Globus pallidus (tissue), 1 donor: ENCODE data around the gene TACR2.
"Not testable (repeated sequence)": the region's sequence is repeated elsewhere in the genome, so short reads cannot be mapped to it uniquely, and the experiment has no call there.

Experiments used
- DNase-seq: peaks from one replicate; pipeline ENCODE4 v3.0.0-alpha.2; 2015; ENCODE audit warnings: low spot score

TACR2 gene

DNA sequence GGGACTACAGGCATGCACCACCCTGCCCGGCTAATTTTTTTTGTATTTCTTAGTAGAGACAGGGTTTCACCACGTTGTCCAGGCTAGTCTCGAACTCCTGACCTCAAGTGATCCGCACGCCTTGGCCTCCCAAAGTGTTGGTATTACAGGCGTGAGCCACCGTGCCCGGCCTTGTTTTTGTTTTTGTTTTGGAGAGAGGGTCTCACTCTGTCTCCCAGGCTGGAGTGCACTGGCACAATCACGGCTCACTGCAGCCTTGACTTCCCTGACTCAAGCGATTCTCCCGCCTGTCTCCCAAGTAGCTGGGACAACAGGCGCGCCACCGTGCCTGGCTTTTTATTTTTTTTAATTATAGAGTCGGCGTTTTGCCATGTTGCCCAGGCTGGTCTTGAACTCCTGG, 33.7 kb upstream of the TACR2 start:
- not testable (repeated sequence) for DNase-seq

GRCh38 chr10:69449841-69450240, 33.1 kb upstream of the TACR2 start:
- DNase-seq: peak; percentile 89

DNA sequence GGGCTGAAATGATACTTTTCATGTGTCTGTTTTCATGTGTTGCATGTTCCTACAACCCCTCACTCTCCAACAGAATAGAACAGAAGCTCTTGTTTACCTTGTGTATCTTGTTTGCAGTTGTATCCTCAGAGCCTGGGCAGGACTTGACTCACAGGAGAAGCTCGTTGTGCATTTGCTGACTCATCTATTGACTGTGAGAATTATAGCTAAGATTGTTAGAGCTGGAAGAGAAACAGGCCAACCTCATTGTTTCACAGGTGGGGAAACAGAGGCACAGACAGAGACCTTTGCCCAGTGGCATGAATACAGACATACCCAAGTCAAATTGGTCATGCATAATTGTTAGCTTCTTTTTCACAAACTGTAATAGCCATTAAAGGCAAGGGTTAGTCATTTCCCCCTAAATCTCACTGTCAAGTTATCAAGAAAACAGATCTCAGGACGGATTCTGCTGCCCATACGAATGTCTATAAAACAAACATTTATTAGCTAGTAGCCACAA, 30.0 kb upstream of the TACR2 start:
- no peak for DNase-seq

- DNase-seq: no peak
Measured at GRCh38 chr10:69446229-69446628, 29.5 kb upstream of the TACR2 start.

DNA sequence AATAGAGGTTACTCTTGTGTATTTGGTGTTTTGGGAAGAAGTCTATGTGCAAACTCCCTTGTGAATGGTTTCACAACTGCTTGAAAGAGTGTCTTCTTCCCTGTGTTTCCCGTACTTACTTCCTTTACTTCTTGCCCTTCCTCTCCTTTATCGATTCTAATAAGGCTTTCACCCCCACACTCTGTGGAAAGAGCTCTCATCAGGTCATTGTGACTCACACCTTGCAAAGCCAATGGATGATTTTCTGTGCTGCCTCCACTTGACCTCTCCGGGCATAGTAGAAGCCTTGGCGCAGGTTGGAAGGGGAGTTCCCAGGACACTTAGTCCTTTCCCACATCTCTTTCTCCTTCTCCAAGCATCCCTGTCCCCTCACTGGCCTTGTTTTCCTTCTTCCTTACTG, 28.3 kb upstream of the TACR2 start:
- DNase-seq: no peak

GRCh38 chr10:69443354-69443753, 26.6 kb upstream of the TACR2 start:
- no peak for DNase-seq

GRCh38 chr10:69439813-69440506, 23.2 kb upstream of the TACR2 start:
- no peak for DNase-seq

- DNase-seq: peak; percentile 51
Measured at GRCh38 chr10:69439350-69439739, 22.6 kb upstream of the TACR2 start.

- DNase-seq: no peak
Measured at GRCh38 chr10:69438536-69439349, 22.0 kb upstream of the TACR2 start.

- DNase-seq: no peak
Measured at GRCh38 chr10:69437321-69438259, 20.9 kb upstream of the TACR2 start.

DNA sequence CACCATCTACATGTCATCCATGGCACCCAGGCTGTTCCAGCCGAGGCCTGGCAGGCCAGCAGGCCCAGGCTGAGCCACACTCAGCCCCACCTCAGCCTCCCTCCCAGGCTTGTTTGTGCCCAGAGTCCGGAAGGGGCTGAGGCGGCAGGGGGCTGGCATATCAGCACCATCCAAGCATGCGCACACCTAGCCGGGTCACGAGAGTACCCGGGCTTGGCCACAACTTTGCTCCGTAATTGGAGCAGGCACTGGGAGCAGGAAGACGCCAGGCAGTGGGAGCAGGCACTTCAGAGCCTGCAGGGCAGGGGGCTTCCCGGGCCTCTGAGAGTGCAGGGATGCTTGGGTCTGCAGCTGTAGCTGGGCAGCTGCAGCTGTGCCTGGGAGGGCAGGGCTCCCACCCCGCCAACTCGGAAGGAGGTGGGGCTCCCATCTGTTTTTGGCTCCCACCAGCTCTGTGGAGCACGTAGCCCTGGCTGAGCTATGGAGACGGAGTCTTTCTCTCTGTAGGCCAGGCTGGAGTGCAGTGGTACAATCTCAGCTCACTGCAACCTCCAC, 19.3 kb upstream of the TACR2 start:
- DNase-seq: no peak

GRCh38 chr10:69434926-69435325, 18.2 kb upstream of the TACR2 start:
- DNase-seq: no peak

- no peak for DNase-seq
Measured at GRCh38 chr10:69434169-69434568, 17.5 kb upstream of the TACR2 start.

GRCh38 chr10:69428165-69428564, 11.4 kb upstream of the TACR2 start:
- no peak for DNase-seq

DNA sequence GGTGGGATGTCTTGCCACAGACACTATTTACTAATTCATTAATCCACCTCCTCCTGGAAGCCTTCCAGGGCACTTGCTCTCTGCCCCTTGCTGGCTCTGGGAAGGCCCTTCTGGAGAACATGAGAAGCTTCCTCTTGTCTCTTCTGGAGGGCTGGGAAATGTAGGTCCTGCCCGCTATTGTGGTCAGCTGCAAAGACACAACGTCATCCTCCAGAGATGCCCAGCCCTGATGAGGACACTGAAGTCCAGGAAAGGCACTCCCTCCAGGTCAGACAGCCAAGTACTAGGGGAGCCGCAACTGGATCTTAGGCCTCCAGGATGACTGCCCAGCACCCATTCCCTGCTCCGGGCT, 9.6 kb upstream of the TACR2 start:
- DNase-seq: no peak

GRCh38 chr10:69425511-69426298, 9.0 kb upstream of the TACR2 start:
- no peak for DNase-seq

DNA sequence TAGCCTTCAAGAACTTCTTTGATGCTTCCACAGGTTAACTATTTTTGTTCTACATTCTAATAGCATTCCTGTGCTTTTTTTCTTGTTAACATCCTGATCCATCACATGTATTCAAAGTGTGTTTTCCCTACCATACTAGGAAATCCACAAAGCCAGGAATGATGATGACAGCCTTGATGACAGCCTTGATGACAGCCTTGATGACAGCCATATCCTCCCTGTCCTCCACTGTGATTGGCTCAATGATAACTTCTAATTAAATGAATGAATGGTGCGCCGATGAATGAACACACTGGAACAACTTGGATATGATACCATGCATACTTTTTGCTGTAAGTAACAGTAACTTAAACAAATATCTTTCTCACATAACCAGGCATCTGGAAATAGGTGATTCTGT, 8.3 kb upstream of the TACR2 start:
- no peak for DNase-seq

GRCh38 chr10:69422676-69423075, 6.0 kb upstream of the TACR2 start:
- no peak for DNase-seq

DNA sequence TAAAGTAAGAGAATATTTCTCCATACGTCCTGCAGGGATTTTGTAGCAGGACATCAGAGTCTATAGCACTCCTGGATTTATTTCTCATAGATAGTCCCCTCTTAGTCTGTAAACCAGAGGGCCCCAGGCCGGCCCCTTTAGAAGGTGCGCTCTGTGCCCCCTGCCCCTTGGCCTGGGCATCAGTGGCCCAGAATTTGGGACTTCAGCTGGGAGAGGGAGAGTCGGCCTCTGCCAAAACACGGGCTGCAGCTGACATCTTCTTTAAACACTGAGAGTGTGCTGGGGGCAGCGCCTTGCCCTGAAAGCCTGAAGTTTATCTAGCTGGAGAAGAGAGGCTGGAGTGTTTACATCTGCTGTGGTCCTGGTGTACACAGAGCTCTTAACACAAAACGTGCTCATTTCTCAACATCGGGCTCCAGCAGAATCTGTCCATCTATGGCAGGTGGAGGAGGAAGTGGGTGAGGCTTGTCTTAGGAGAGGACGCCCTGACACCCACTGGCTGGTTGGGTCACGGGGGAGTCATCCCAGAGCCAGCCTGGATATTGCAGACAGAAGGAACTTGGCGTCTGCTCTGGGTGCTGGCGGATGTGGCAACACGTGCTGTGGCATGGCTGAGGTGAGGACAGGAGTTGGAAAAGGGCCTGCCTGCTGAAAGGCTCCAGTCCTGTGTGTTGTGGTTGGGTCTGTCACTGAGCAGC, 5.0 kb upstream of the TACR2 start:
- no peak for DNase-seq

DNA sequence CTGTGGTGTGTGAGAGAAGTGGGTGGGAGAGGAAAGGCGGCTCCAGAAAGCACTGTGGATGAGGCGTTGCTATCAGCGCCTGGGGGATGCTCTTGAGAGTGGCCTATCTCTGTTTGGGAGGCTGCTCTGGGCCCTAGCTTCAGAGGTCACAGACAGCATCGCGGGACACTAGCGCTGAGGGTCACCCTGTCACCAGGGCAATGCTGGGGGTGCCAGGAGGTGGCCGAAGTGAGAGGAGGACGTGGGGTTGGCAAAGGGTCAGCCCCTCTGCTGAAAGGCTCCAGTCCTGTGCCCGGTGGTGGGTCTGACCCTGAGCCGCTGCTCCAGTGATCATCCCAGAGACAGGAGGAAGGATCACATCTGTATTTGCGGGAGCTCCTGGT, 3.0 kb upstream of the TACR2 start:
- no peak for DNase-seq
